Neural progenitor cell (in vitro differentiated cells): ENCODE measurements around the gene UFC1. TPM values are rescaled to one million over a fixed set of nuclear protein-coding genes. Genes with fewer than 3 reads are reported as not detected.

Experiments
- DNase-seq: peaks from one replicate; pipeline ENCODE4 v3.0.0-alpha.2; 2016; ENCODE audit warnings: low spot score
- H2AFZ ChIP-seq: fragments of 200-600 bp; sonication (generic); replicated peaks from 2 replicates; pipeline ENCODE4 v1.6.1; 2016; ENCODE audit warnings: antibody characterized with exemption
- H3F3A ChIP-seq: fragments of 200-600 bp; sonication (generic); 2 replicates; pipeline ENCODE4 v1.6.1; 2016; ENCODE audit warnings: antibody characterized with exemption, low read depth
- H3K27ac ChIP-seq: fragments of 200-600 bp; sonication (generic); 2 replicates; pipeline ENCODE4 v1.5.1; 2016; ENCODE audit warnings: mild to moderate bottlenecking
- H3K27me3 ChIP-seq: fragments of 200-600 bp; sonication (generic); 2 replicates; pipeline ENCODE4 v1.6.1; 2016; ENCODE audit warnings: mild to moderate bottlenecking, moderate library complexity
- H3K36me3 ChIP-seq: fragments of 200-600 bp; sonication (generic); 2 replicates; pipeline ENCODE4 v1.5.1; 2016
- H3K4me1 ChIP-seq: fragments of 200-600 bp; sonication (generic); 2 replicates; pipeline ENCODE4 v1.6.1; 2016; ENCODE audit warnings: mixed run types
- H3K4me2 ChIP-seq: fragments of 200-600 bp; sonication (generic); 2 replicates; pipeline ENCODE4 v1.6.1; 2016
- H3K4me3 ChIP-seq: fragments of 200-600 bp; sonication (generic); 2 replicates; pipeline ENCODE4 v1.5.1; 2016
- H3K79me2 ChIP-seq: fragments of 200-600 bp; sonication (generic); 2 replicates; pipeline ENCODE4 v1.6.1; 2016; ENCODE audit warnings: low read depth
- H3K9ac ChIP-seq: fragments of 200-600 bp; sonication (generic); 2 replicates; pipeline ENCODE4 v1.6.1; 2016
- H3K9me3 ChIP-seq: fragments of 200-600 bp; sonication (generic); 2 replicates; pipeline ENCODE4 v1.5.1; 2016; ENCODE audit warnings: low read depth
- H4K20me1 ChIP-seq: fragments of 200-600 bp; sonication (generic); 2 replicates; pipeline ENCODE4 v1.6.1; 2016; ENCODE audit warnings: low read depth
- H3K27ac Mint-ChIP-seq: 3 replicates; pipeline ENCODE4 v1.8.0; 2021; ENCODE audit warnings: mixed read lengths
- H3K27me3 Mint-ChIP-seq: 2 replicates; pipeline ENCODE4 v1.8.0; 2022; ENCODE audit warnings: low read depth, mild to moderate bottlenecking, inconsistent platforms, moderate library complexity, mixed read lengths; ENCODE audit not compliant: insufficient read depth
- H3K36me3 Mint-ChIP-seq: 3 replicates; pipeline ENCODE4 v1.8.0; 2021; ENCODE audit warnings: mixed read lengths
- H3K4me1 Mint-ChIP-seq: 3 replicates; pipeline ENCODE4 v1.8.0; 2021; ENCODE audit warnings: mixed read lengths
- H3K4me3 Mint-ChIP-seq: 3 replicates; pipeline ENCODE4 v1.8.0; 2021; ENCODE audit warnings: mild to moderate bottlenecking, moderate library complexity, mixed read lengths
- H3K9me3 Mint-ChIP-seq: 3 replicates; pipeline ENCODE4 v1.8.0; 2020; ENCODE audit warnings: mixed read lengths
- EZH2 ChIP-seq: fragments of 200-600 bp; sonication (generic); IDR thresholded peaks from 2 replicates; pipeline ENCODE4 v1.6.1; 2017; ENCODE audit warnings: antibody characterized with exemption, mild to moderate bottlenecking, moderate library complexity
- EZH2phosphoT487 ChIP-seq: fragments of 200-600 bp; sonication (generic); IDR thresholded peaks from 2 replicates; pipeline ENCODE4 v1.6.1; 2017; ENCODE audit warnings: antibody characterized with exemption
- total RNA-seq: library from RNA; depleted of rRNA; stranded (reverse); fragments of >200 nt; gene quantifications from 2 replicates; pipeline ENCODE4 v1.2.3, GENCODE V29; 2015; ENCODE audit warnings: low replicate concordance
- TF ChIP-seq, protein P1 (sequence below): fragments of 200-600 bp; sonication (generic); IDR thresholded peaks from 2 replicates; pipeline ENCODE4 v1.5.1; 2017; ENCODE audit warnings: antibody characterized with exemption, mild to moderate bottlenecking

UFC1 gene
- total RNA-seq, 1 donor from 2014 or later = 114 TPM

DNA sequence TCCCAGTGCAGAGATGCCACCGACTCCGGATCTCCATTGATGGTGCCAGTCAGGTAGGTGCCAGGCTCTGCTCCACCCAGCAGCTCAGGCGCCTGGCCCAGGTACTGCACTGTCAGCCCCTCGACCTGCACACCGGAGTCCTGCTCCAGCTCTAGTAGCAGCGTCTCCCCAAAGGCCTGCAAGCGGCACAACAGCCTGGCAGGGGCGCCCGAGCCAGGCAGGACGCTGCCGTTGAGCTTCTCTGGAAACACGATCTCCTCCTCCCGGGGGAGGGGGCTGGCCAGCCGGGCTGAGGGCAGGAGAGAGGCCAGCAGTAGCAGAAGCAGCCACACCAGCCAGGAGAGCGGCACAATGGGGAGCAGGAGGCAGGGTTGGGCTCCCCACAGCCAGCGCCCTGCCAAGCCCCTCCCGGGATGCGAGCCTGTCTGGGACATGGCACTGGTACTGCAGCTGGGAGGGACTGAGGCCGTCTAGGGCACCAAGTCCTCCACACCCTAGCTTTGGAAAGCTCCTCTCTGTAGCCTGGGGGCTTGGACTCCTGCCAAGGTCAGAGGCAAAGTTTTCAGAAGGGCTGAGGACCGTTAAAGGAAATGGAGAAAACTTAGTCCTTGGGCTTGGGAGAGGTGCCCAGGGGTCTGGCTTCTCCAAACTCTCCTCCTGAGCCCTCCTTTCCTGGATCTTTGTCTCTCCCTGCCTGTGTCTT lies 44.6 kb downstream of the UFC1 start:
- Mint-ChIP-seq H3K27me3 (peaks cover 3% of the 10 kb centered on the region), H3K4me1 (peaks cover 61% of the 10 kb centered on the region), H3K9me3 (no peaks in the 10 kb centered on the region), H3K4me3 (peak overlapping the region; percentile 28), H3K27ac (peak overlapping the region; percentile 57), H3K36me3 (no peaks in the 10 kb centered on the region)
- Histone ChIP-seq H3K27ac (no peak overlapping the region), H2AFZ (peak overlapping the region; percentile 60), H3K36me3 (no peaks in the 10 kb centered on the region), H3K9ac (no peak overlapping the region), H3K27me3 (no peaks in the 10 kb centered on the region), H3K4me1 (peaks cover 65% of the 10 kb centered on the region), H3F3A (peaks cover 42% of the 10 kb centered on the region), H3K4me2 (peak overlapping the region; percentile 83), H3K9me3 (no peaks in the 10 kb centered on the region), H3K79me2 (peaks cover 11% of the 10 kb centered on the region), H3K4me3 (peak overlapping the region; percentile 40), H4K20me1 (no peaks in the 10 kb centered on the region)
- TF ChIP-seq EZH2phosphoT487 = no peak
- TF ChIP-seq, protein P1, sequence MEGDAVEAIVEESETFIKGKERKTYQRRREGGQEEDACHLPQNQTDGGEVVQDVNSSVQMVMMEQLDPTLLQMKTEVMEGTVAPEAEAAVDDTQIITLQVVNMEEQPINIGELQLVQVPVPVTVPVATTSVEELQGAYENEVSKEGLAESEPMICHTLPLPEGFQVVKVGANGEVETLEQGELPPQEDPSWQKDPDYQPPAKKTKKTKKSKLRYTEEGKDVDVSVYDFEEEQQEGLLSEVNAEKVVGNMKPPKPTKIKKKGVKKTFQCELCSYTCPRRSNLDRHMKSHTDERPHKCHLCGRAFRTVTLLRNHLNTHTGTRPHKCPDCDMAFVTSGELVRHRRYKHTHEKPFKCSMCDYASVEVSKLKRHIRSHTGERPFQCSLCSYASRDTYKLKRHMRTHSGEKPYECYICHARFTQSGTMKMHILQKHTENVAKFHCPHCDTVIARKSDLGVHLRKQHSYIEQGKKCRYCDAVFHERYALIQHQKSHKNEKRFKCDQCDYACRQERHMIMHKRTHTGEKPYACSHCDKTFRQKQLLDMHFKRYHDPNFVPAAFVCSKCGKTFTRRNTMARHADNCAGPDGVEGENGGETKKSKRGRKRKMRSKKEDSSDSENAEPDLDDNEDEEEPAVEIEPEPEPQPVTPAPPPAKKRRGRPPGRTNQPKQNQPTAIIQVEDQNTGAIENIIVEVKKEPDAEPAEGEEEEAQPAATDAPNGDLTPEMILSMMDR = peak; percentile 32
- peak; percentile 87 for DNase-seq

DNA sequence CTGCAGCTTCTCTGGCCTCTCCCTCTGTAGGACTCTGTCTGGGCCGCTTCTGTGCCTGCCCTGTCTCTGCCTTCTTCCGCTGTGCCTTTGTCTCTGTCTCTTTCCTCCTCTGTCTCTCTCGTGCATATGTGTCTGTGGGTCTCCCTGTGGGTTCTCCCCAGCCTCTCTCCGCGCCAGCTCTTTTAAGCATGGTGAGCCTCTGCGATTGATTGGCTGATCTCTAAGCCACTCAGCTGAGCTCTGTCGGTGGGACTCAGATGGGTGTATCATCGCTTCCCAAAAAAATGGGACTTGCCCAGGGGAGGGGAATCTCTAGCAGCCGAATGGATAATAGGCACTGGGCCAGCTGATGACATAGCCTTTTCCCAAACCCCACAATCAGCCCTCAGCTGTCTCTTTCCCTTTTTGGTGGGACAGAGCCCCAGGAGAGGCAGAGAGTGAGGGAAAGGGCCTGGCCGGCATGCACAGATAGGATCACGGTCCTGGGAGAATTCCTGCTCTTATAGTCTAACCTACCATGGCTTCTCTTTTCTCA lies 45.2 kb downstream of the UFC1 start, which contains the start of gene ADAMTS4:
TSS of gene ADAMTS4 (minus strand) at position 158 of the 535 bp plus-strand sequence. CDS start 427 bp downstream, outside the sequence.
- no peaks in the 10 kb centered on the region for H4K20me1 ChIP-seq
- Mint-ChIP-seq H3K9me3 (no peaks in the 10 kb centered on the region), H3K4me1 (peaks cover 67% of the 10 kb centered on the region), H3K27ac (peak within 1 kb of the TSS; percentile 90), H3K36me3 (peaks cover under 1% of the 10 kb centered on the region), H3K4me3 (peak within 1 kb of the TSS; percentile 52), H3K27me3 (peaks cover 3% of the 10 kb centered on the region)
- H2AFZ ChIP-seq = peak within 1 kb of the TSS; percentile 60
- DNase-seq = peak; percentile 74
- H3K9me3 ChIP-seq = no peaks in the 10 kb centered on the region
- no peak within 1 kb of the TSS for H3K27ac ChIP-seq
- H3K36me3 ChIP-seq = peaks cover 3% of the 10 kb centered on the region
- peak within 1 kb of the TSS; percentile 83 for H3K4me2 ChIP-seq
- peaks cover 66% of the 10 kb centered on the region for H3K4me1 ChIP-seq
- peaks cover 45% of the 10 kb centered on the region for H3F3A ChIP-seq
- H3K27me3 ChIP-seq = no peaks in the 10 kb centered on the region
- H3K9ac ChIP-seq = no peak within 1 kb of the TSS
- H3K79me2 ChIP-seq = peaks cover 17% of the 10 kb centered on the region
- H3K4me3 ChIP-seq = peak within 1 kb of the TSS; percentile 40
- TF ChIP-seq EZH2 (no peak), EZH2phosphoT487 (no peak)
- TF ChIP-seq, protein P1 = no peak

DNA sequence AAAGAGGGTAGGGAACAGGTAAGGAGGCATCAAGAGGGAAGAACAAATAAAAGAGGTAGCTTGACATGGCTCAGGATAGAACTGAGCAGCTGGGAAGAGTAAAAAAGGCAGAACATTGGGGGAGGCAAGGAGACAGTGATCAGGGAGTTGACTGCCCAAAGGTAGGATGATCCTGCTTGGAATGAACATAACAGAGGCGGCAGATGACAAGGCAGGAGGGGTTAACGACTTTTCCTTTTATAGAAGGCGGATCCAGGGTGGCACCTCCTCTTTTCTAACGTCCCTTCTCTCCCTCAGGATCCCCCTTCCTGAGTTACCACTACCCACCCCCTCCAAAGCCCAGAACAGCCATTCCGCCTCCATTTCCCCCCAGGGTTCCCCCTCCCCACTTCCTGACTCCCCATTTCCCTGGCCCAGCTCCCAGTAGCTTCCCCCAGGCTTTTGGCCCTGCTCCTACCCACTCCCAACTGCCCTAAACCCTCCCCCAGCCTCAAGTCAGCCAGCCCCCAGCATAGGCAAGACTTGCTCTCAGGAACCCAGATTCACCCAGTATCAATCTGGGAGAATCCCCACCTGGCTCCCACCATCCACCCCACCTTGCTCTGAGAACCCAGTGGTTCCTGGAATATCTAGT lies 45.8 kb downstream of the UFC1 start:
- H3K36me3 ChIP-seq = peaks cover 9% of the 10 kb centered on the region
- no peak for DNase-seq
- H3K4me3 ChIP-seq = peak overlapping the region; percentile 40
- H3K4me3 Mint-ChIP-seq = peak overlapping the region; percentile 52
- H3K27ac ChIP-seq = no peak overlapping the region
- peaks cover 46% of the 10 kb centered on the region for H3F3A ChIP-seq
- peak overlapping the region; percentile 60 for H2AFZ ChIP-seq
- no peaks in the 10 kb centered on the region for H3K9me3 ChIP-seq
- TF ChIP-seq, protein P1 = no peak
- TF ChIP-seq EZH2 (no peak), EZH2phosphoT487 (no peak)
- H3K27ac Mint-ChIP-seq = no peak overlapping the region
- H3K79me2 ChIP-seq = peaks cover 24% of the 10 kb centered on the region
- no peaks in the 10 kb centered on the region for H4K20me1 ChIP-seq
- peaks cover 3% of the 10 kb centered on the region for H3K27me3 Mint-ChIP-seq
- no peaks in the 10 kb centered on the region for H3K9me3 Mint-ChIP-seq
- peaks cover 70% of the 10 kb centered on the region for H3K4me1 Mint-ChIP-seq
- H3K9ac ChIP-seq = no peak overlapping the region
- peaks cover 66% of the 10 kb centered on the region for H3K4me1 ChIP-seq
- peaks cover 6% of the 10 kb centered on the region for H3K36me3 Mint-ChIP-seq
- H3K27me3 ChIP-seq = no peaks in the 10 kb centered on the region
- H3K4me2 ChIP-seq = peak overlapping the region; percentile 83
